ENCODE data around the gene CRYZL1.

GRCh38 chr21:33648555-33648954 is 7.0 kb upstream of the CRYZL1 start:
- no peak for TF ChIP-seq POLR2A (IDR thresholded peaks at IDR 0.05)
- no peak for TF ChIP-seq CTCF (IDR thresholded peaks at IDR 0.05)
